GM21529 (cell line): ENCODE measurements around the gene POLL.

Experiments used
- ATAC-seq: cut with Tn5 transposase; IDR thresholded peaks from one replicate; pipeline ENCODE4 v1.9.1; 2021; ENCODE audit not compliant: unreplicated experiment

POLL gene

DNA sequence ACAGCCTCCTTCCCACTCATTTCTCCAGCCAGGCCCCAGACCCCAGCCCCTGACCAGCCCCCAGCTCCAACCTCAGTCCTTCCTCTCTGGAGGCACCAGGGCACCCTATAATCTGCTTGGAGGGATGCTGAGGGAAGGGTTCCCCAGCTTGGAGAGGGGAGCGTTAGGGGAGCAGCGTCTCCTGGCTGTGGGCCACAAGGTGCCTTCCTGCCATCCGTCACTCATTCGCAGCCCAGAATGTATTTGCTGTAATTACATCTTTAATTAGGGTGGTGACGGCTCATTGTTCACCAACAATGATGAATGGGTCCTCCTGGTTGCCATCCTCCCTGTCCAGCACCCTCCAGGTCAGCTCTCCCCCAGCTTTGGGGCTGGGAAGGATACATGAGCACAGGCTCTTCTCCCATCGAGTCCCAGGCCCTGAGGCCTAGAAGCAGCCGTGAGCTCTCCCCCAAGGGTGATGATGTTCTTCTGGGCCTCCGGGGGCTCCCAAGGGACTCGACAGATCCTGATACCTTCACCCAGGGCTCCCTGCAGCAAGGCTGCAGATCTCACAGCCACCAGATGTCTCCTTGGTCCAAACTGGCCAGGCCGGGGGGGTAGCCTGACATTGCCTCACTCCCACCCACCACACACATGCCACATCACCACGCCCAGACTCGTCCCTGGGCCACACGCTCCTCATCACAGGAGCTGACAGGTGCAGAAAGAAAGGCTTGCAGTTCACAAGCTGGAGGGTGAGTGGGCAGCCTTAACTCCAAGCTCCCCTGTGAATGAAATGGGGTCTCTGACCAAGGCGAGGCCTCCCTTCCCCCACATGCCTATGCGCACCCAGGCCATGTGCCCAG is 26.8 kb downstream of the POLL start:
- ATAC-seq: no peak

GRCh38 chr10:101560298-101561067 is 27.6 kb downstream of the POLL start:
- no peak for ATAC-seq

- ATAC-seq: no peak
These were observed 28.3 kb downstream of the POLL start for GRCh38 chr10:101559596-101560297.

- no peak for ATAC-seq
These were observed 29.1 kb downstream of the POLL start for GRCh38 chr10:101558671-101559595.

DNA sequence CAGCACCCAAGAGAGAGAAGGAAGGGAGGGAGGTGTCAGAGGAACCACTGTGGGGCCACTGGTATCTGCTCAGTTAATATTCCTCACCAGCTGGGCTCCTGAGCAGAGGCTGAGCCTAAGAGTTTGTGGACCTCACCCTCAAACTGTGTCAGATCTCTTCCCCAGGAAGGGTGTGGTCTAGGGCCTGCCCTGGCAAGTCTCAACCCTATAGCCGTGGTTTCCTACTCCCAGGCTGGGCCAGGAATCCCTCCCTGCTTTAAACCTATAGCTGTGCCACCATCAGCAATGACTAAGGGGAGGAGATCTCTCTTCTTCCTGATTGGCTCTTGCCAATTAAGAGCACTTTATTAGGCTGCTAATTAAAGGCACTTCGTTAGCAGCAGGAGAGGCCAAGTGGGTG is 29.9 kb downstream of the POLL start:
- ATAC-seq: no peak

DNA sequence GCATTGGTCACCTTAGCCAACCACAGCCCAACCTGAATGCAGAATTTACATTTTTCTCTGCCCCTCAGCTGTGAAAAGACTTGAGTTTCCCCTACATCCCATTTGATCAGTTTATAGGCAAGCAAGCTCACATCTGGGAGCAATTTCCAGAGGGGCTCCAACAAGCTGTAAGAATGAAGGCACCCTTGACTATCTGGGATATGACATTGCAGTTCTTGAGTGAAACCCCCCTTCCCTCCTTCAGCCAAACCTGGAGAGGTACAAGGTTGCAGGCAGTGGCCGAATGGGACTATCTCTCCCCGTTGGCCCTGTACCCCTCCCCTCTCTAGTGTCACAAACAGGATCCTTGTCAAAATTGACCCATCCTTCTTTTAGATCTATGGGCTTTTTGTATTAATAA is 30.5 kb downstream of the POLL start:
- no peak for ATAC-seq

DNA sequence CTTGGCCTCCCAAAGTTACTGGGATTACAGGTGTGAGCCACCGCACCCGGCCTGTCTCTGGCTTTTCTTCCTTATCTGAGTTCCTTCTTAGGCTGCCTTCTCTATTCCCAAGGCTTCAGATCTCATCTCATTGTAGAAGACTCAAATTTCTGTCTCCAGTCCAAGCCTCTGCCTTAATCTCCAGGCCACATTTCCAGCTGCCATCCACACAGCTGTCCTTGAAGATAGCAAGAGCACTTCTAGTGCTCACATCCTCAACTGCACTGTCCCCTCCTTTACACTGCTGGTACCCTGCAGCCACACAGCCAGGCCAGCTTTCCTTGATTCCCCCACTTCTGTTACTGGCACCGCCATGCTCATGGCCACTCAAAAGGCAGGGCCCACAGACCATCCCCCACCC is 35.6 kb downstream of the POLL start:
- no peak for ATAC-seq

GRCh38 chr10:101550965-101551364 is 37.1 kb downstream of the POLL start:
- no peak for ATAC-seq

DNA sequence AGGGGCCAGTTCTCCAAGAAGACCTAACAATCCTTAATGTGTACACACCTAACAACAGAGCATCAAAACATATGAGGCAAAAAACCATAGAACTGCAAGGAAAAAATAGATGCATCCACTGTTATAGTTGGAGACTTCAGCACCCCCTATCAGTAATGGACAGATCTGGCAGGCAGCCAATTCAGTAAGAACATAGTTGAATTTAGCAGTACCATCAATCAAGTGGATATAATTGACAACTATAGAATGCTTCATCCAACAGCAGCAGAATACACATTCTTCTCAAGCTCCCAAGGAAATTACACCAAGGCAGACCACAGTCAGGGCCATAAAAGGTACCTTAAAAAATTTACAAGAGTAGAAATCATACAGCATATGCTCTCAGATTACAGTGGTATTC is 42.2 kb downstream of the POLL start:
- no peak for ATAC-seq

DNA sequence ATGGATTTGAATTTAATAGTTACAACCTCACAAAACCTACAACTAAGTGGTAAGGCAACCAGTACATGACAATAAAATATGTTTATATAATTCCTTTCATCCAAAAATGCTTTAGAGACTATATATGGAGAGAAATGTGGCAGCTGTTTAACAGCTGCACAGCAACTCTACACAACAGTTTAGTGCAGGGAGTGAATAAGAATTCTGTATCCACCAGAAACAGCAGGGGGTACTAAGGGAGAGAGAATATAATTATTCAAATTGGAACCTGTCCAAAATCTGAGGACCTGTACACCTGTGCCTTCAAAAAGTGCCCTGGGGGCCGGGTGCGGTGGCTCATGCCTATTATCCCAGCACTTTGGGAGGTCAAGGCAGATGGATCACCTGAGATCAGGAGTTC is 49.6 kb downstream of the POLL start:
- ATAC-seq: no peak

DNA sequence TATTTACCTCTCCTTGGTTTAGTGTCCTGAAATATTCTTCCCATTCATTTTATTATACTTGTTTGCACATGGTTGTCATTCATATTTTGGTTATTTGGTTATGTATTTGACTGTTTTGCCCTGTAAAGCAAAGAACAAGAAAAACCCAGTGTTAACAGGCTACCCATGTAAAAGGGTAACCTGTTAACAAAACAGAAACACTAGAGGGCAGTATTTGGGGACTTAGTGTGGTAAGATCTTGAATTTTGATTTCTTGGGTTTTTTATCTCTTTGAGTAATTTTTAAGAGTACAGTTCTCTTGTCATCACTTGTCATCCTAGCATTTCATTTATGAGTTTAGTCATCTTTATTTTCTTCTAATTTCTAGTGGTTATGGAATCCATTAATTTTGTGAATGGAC is 51.3 kb downstream of the POLL start:
- ATAC-seq: no peak

GRCh38 chr10:101535949-101536348 is 52.1 kb downstream of the POLL start:
- ATAC-seq: no peak

DNA sequence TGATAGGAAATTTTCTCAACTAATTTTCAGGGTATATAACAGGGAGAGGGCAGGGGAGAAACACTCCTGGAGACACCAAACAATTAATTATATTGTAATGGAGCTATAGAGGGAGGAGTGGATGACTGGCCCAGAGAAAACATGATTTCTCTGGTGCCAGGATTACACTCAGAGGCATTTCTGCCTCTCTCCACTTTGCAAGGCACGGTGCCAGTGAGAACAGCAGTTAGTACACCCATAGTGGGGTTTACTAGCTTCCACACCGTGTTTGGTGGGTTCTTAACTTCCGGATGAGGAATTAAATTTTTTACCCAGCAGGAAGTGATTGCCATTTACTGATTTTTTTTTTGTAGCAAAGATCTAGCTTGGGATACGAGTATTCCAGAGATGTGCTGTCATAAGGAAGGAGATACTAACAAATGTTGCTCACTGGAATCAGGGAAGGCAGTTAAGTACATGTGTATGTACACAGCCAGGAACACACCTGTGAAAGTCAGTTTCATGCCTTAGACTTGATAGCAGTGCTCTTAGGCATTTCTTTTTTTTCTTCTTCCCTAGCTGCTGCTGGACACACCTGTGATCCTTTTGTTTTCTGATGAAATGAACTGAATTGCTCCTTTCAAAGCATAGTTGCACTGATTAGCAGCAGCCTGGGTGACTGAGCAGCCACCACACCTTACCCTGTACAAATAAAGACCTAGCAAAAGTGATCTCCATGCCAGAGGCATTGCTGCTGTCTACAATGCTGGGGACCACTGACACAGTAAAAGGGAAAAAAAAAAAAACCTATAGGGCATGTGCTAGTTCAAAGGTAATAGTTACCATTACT is 58.1 kb downstream of the POLL start:
- ATAC-seq: no peak

DNA sequence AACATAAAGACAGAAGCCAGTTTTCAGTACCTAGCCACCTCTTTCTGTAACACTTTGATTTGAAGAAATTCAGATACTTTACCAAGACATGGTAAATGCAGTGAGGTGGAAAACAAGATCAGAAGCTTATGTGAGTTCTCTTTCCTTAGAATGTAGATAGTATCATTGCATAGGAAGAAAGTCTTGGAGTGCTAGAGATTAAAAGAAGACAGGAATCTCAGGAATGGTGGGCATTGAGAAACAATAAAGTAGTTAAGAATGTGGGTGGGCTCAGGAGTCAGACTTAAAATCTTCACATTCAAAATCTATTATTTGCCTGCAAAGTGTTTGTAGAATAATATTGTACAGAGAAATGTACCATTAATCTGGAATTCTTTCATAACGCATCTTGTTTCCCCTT is 58.9 kb downstream of the POLL start:
- ATAC-seq: no peak
